GM23338 (cell line): ENCODE measurements around the gene TMEM221. TPM values are rescaled to one million over a fixed set of nuclear protein-coding genes. Genes with fewer than 3 reads are reported as not detected.

Experiments
- CREB1 ChIP-seq: fragments of 250-450 bp; sonication (Bioruptor Pico); IDR thresholded peaks from 2 replicates; pipeline ENCODE4 v1.5.0; 2020; ENCODE audit warnings: low read depth, mild to moderate bottlenecking, moderate library complexity
- EZH2phosphoT487 ChIP-seq: fragments of 200-600 bp; sonication (generic); IDR thresholded peaks from one replicate; pipeline ENCODE4 v1.8.1; 2018; ENCODE audit warnings: antibody characterized with exemption; ENCODE audit not compliant: unreplicated experiment
- NANOG ChIP-seq: IDR thresholded peaks from 2 replicates; pipeline ENCODE4 v1.6.1; 2016; ENCODE audit warnings: antibody characterized with exemption, borderline replicate concordance
- STAT1 ChIP-seq: IDR thresholded peaks from one replicate; pipeline ENCODE4 v1.6.1; 2016; ENCODE audit warnings: antibody characterized with exemption; ENCODE audit not compliant: unreplicated experiment
- ZNF331 ChIP-seq: fragments of 250-450 bp; sonication (Bioruptor Pico); IDR thresholded peaks from 2 replicates; pipeline ENCODE4 v1.5.0; 2020; ENCODE audit warnings: low read depth, mild to moderate bottlenecking, moderate library complexity
- polyA plus RNA-seq: library from polyadenylated mRNA; unstranded; fragments of >200 nt; fragmentation: Nextera tagmentation; extraction: Ambion mirVana; gene quantifications from 2 replicates; pipeline ENCODE4 v1.2.1, GENCODE V29; 2016
- total RNA-seq: library from RNA; depleted of rRNA; stranded (reverse); fragments of >200 nt; shearing (Covaris generic); gene quantifications from 2 replicates; pipeline ENCODE4 v1.2.3, GENCODE V29; 2014
- TF ChIP-seq, protein P1 (sequence below): fragments of 250-450 bp; sonication (Bioruptor Pico); IDR thresholded peaks from 2 replicates; pipeline ENCODE4 v1.5.0; 2020; ENCODE audit warnings: mild to moderate bottlenecking, moderate library complexity
- TF ChIP-seq, protein P2 (sequence below): IDR thresholded peaks from 2 replicates; pipeline ENCODE4 v1.6.1; 2016; ENCODE audit warnings: antibody characterized with exemption
- TF ChIP-seq, protein P3 (sequence below), 2 experiments: fragments of 200-600 bp in 1 of 2; sonication (generic) in 1 of 2; conservative IDR thresholded peaks; 2 replicates each; pipeline versions ENCODE4 v1.5.1 to v1.6.1; 2016 to 2017; ENCODE audit warnings: antibody characterized with exemption in 2 of 2, low read depth in 2 of 2, mild to moderate bottlenecking in 2 of 2, moderate library complexity in 1 of 2
- TF ChIP-seq, protein P4 (sequence below): IDR thresholded peaks from one replicate; pipeline ENCODE4 v1.6.1; 2018; ENCODE audit warnings: antibody characterized with exemption; ENCODE audit not compliant: unreplicated experiment

TMEM221 gene
- total and polyA plus RNA-seq, 2 experiments from 2014 or later, result 0.40 to 0.90 TPM

DNA sequence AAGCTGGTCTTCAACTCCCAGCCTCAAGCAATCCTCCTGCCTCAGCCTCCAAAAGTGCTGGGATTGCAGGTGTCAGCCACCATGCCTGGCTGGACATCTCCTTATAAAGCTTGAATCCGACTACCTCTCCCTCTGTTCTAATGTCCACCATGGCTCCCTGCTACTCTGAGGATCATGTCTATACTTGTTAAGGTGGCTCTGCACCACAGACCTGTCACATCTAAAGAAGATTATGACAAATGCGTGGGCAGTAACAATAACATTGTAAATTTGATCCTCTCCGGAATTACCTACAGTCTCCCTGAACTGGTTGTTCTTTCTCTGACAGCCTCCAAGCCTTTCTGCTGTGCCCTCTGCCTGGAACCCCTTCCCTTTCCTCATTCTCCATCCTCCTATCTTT is 10.5 kb upstream of the TMEM221 start (continued):
- TF ChIP-seq, protein P1, sequence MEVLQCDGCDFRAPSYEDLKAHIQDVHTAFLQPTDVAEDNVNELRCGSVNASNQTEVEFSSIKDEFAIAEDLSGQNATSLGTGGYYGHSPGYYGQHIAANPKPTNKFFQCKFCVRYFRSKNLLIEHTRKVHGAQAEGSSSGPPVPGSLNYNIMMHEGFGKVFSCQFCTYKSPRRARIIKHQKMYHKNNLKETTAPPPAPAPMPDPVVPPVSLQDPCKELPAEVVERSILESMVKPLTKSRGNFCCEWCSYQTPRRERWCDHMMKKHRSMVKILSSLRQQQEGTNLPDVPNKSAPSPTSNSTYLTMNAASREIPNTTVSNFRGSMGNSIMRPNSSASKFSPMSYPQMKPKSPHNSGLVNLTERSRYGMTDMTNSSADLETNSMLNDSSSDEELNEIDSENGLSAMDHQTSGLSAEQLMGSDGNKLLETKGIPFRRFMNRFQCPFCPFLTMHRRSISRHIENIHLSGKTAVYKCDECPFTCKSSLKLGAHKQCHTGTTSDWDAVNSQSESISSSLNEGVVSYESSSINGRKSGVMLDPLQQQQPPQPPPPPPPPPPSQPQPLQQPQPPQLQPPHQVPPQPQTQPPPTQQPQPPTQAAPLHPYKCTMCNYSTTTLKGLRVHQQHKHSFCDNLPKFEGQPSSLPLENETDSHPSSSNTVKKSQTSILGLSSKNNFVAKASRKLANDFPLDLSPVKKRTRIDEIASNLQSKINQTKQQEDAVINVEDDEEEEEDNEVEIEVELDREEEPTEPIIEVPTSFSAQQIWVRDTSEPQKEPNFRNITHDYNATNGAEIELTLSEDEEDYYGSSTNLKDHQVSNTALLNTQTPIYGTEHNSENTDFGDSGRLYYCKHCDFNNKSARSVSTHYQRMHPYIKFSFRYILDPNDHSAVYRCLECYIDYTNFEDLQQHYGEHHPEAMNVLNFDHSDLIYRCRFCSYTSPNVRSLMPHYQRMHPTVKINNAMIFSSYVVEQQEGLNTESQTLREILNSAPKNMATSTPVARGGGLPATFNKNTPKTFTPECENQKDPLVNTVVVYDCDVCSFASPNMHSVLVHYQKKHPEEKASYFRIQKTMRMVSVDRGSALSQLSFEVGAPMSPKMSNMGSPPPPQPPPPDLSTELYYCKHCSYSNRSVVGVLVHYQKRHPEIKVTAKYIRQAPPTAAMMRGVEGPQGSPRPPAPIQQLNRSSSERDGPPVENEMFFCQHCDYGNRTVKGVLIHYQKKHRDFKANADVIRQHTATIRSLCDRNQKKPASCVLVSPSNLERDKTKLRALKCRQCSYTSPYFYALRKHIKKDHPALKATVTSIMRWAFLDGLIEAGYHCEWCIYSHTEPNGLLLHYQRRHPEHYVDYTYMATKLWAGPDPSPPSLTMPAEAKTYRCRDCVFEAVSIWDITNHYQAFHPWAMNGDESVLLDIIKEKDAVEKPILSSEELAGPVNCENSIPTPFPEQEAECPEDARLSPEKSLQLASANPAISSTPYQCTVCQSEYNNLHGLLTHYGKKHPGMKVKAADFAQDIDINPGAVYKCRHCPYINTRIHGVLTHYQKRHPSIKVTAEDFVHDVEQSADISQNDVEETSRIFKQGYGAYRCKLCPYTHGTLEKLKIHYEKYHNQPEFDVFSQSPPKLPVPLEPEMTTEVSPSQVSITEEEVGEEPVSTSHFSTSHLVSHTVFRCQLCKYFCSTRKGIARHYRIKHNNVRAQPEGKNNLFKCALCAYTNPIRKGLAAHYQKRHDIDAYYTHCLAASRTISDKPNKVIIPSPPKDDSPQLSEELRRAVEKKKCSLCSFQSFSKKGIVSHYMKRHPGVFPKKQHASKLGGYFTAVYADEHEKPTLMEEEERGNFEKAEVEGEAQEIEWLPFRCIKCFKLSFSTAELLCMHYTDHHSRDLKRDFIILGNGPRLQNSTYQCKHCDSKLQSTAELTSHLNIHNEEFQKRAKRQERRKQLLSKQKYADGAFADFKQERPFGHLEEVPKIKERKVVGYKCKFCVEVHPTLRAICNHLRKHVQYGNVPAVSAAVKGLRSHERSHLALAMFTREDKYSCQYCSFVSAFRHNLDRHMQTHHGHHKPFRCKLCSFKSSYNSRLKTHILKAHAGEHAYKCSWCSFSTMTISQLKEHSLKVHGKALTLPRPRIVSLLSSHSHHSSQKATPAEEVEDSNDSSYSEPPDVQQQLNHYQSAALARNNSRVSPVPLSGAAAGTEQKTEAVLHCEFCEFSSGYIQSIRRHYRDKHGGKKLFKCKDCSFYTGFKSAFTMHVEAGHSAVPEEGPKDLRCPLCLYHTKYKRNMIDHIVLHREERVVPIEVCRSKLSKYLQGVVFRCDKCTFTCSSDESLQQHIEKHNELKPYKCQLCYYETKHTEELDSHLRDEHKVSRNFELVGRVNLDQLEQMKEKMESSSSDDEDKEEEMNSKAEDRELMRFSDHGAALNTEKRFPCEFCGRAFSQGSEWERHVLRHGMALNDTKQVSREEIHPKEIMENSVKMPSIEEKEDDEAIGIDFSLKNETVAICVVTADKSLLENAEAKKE (CRISPR knock-in tag), result no peak
- TF ChIP-seq, protein P2, sequence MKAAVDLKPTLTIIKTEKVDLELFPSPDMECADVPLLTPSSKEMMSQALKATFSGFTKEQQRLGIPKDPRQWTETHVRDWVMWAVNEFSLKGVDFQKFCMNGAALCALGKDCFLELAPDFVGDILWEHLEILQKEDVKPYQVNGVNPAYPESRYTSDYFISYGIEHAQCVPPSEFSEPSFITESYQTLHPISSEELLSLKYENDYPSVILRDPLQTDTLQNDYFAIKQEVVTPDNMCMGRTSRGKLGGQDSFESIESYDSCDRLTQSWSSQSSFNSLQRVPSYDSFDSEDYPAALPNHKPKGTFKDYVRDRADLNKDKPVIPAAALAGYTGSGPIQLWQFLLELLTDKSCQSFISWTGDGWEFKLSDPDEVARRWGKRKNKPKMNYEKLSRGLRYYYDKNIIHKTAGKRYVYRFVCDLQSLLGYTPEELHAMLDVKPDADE, result no peak
- TF ChIP-seq STAT1 (no peak), CREB1 (CRISPR knock-in tag) (no peak), NANOG (no peak), EZH2phosphoT487 (no peak), ZNF331 (CRISPR knock-in tag) (no peak)
- TF ChIP-seq, protein P3, sequence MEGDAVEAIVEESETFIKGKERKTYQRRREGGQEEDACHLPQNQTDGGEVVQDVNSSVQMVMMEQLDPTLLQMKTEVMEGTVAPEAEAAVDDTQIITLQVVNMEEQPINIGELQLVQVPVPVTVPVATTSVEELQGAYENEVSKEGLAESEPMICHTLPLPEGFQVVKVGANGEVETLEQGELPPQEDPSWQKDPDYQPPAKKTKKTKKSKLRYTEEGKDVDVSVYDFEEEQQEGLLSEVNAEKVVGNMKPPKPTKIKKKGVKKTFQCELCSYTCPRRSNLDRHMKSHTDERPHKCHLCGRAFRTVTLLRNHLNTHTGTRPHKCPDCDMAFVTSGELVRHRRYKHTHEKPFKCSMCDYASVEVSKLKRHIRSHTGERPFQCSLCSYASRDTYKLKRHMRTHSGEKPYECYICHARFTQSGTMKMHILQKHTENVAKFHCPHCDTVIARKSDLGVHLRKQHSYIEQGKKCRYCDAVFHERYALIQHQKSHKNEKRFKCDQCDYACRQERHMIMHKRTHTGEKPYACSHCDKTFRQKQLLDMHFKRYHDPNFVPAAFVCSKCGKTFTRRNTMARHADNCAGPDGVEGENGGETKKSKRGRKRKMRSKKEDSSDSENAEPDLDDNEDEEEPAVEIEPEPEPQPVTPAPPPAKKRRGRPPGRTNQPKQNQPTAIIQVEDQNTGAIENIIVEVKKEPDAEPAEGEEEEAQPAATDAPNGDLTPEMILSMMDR (conservative IDR thresholded peaks at IDR 0.05; ENCODE audit: low read depth in 2 of 2), result no peak
- TF ChIP-seq, protein P4, sequence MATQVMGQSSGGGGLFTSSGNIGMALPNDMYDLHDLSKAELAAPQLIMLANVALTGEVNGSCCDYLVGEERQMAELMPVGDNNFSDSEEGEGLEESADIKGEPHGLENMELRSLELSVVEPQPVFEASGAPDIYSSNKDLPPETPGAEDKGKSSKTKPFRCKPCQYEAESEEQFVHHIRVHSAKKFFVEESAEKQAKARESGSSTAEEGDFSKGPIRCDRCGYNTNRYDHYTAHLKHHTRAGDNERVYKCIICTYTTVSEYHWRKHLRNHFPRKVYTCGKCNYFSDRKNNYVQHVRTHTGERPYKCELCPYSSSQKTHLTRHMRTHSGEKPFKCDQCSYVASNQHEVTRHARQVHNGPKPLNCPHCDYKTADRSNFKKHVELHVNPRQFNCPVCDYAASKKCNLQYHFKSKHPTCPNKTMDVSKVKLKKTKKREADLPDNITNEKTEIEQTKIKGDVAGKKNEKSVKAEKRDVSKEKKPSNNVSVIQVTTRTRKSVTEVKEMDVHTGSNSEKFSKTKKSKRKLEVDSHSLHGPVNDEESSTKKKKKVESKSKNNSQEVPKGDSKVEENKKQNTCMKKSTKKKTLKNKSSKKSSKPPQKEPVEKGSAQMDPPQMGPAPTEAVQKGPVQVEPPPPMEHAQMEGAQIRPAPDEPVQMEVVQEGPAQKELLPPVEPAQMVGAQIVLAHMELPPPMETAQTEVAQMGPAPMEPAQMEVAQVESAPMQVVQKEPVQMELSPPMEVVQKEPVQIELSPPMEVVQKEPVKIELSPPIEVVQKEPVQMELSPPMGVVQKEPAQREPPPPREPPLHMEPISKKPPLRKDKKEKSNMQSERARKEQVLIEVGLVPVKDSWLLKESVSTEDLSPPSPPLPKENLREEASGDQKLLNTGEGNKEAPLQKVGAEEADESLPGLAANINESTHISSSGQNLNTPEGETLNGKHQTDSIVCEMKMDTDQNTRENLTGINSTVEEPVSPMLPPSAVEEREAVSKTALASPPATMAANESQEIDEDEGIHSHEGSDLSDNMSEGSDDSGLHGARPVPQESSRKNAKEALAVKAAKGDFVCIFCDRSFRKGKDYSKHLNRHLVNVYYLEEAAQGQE, result no peak
